VCaP (cell line): Measurements from ENCODE around the gene GDAP1L1.

ENCODE experiments used
- H3K27ac ChIP-seq: fragments of 450-650 bp; 2 replicates; pipeline ENCODE4 v1.5.1; 2017
- CTCF ChIP-seq: fragments of 450-650 bp; conservative IDR thresholded peaks from 2 replicates; pipeline ENCODE4 v1.5.1; 2017; ENCODE audit warnings: mild to moderate bottlenecking, moderate library complexity

Gene GDAP1L1

GRCh38 chr20:44279228-44279627 is 32.1 kb downstream of the GDAP1L1 start:
- no peak overlapping the region for H3K27ac ChIP-seq
- TF ChIP-seq CTCF: no peak

GRCh38 chr20:44280387-44280786 is 33.3 kb downstream of the GDAP1L1 start:
- no peak for TF ChIP-seq CTCF

GRCh38 chr20:44282192-44282591 is 35.1 kb downstream of the GDAP1L1 start:
- no peak overlapping the region for H3K27ac ChIP-seq
- TF ChIP-seq CTCF: no peak

More at GRCh38 chr20:44280387-44280786, 33.3 kb downstream of the GDAP1L1 start:
- H3K27ac ChIP-seq: no peak overlapping the region

GRCh38 chr20:44284032-44284431 is 36.9 kb downstream of the GDAP1L1 start:
- TF ChIP-seq CTCF: no peak
- no peak overlapping the region for H3K27ac ChIP-seq

GRCh38 chr20:44287272-44288097 is 40.4 kb downstream of the GDAP1L1 start:
- no peak overlapping the region for H3K27ac ChIP-seq
- TF ChIP-seq CTCF: no peak

GRCh38 chr20:44288252-44288651 is 41.1 kb downstream of the GDAP1L1 start:
- no peak overlapping the region for H3K27ac ChIP-seq
- TF ChIP-seq CTCF: no peak

- TF ChIP-seq CTCF: no peak
- no peak overlapping the region for H3K27ac ChIP-seq
Observed at GRCh38 chr20:44291754-44292153, 44.6 kb downstream of the GDAP1L1 start.
